HCT116 (cell line): ENCODE data around the gene OR6X1. TPM values are rescaled to one million over a fixed set of nuclear protein-coding genes. Genes with fewer than 3 reads are reported as not detected.

Experiments used
- ATAC-seq: fragments of 200-7000 bp; cut with Tn5 transposase; 2 replicates; pipeline ENCODE4 v1.9.1; 2020; ENCODE audit warnings: mild to moderate bottlenecking, moderate library complexity
- BruUV-seq: library from RNA; stranded (reverse); fragments of 400-500 nt; replicated peaks from 2 replicates; lab custom pipeline; 2021; lab: Mats Ljungman, UMichigan
- CTCF ChIA-PET: fragments of 300-600 bp; sonication (Branson Sonifier 250); formaldehyde crosslinking; loops from one replicate; lab custom pipeline; 2021; ENCODE audit warnings: antibody characterized with exemption; lab: Charles Lee
- POLR2A ChIA-PET: fragments of 300-600, 350-600 bp; sonication (Branson Sonifier 250); formaldehyde crosslinking; loops from one replicate; lab custom pipeline; 2021; ENCODE audit warnings: antibody characterized with exemption; lab: Charles Lee
- RAD21 ChIA-PET, 2 experiments: fragments of 300-600 bp; sonication (Branson Sonifier 250); formaldehyde crosslinking; loops; one replicate each; lab custom pipeline; 2023; ENCODE audit warnings: low total read pairs in 2 of 2; ENCODE audit not compliant: uncharacterized antibody in 2 of 2, unreplicated experiment in 2 of 2, low non-redundant PET in 1 of 2; lab: Charles Lee
- DNase-seq: peaks from one replicate; pipeline ENCODE4 v3.0.0-alpha.2; 2010; ENCODE audit warnings: low read depth, low spot score
- H2AFZ ChIP-seq: fragments of 200-600 bp; shearing (Covaris generic), sonication (generic); 2 replicates; pipeline ENCODE4 v1.6.1; 2017; ENCODE audit warnings: low read depth, mixed run types, mixed read lengths, antibody characterized with exemption, low read length; ENCODE audit not compliant: poor library complexity, severe bottlenecking
- H3K27ac ChIP-seq: 2 replicates; pipeline ENCODE4 v1.5.1; 2012; ENCODE audit warnings: low read depth, low read length
- H3K27me3 ChIP-seq: fragments of 200-600 bp; sonication (generic); 2 replicates; pipeline ENCODE4 v1.6.1; 2016; ENCODE audit warnings: mixed run types, low read length, mixed read lengths; ENCODE audit not compliant: insufficient read depth
- H3K36me3 ChIP-seq, 2 experiments: fragments of 200-500 bp in 1 of 2; fragments of 200-600 bp in 1 of 2; sonication (Bioruptor generic) in 1 of 2; sonication (generic) in 1 of 2; 2 replicates each; pipeline versions ENCODE4 v1.5.1 to v1.6.1; 2014 to 2016; ENCODE audit warnings: low read length in 2 of 2, inconsistent platforms in 1 of 2, mixed read lengths in 1 of 2, mixed run types in 1 of 2; ENCODE audit not compliant: insufficient read depth in 2 of 2, control insufficient read depth in 1 of 2
- H3K4me1 ChIP-seq, 2 experiments: fragments of 200-600 bp in 1 of 2; sonication (generic) in 1 of 2; 2 replicates each; pipeline versions ENCODE4 v1.5.1 to v1.6.1; 2012 to 2017; ENCODE audit warnings: low read length in 2 of 2, inconsistent platforms in 1 of 2, mild to moderate bottlenecking in 1 of 2, mixed read lengths in 1 of 2, mixed run types in 1 of 2, moderate library complexity in 1 of 2; ENCODE audit not compliant: insufficient read depth in 2 of 2, control insufficient read depth in 1 of 2
- H3K4me2 ChIP-seq: fragments of 200-600 bp; sonication (generic); 2 replicates; pipeline ENCODE4 v1.6.1; 2017; ENCODE audit warnings: mixed run types, low read length, mixed read lengths
- H3K4me3 ChIP-seq, 2 experiments: fragments of 200-600 bp in 1 of 2; sonication (generic) in 1 of 2; replicated peaks in 1 of 2; 2 replicates each; pipeline ENCODE4 v1.5.1; 2011 to 2016; ENCODE audit warnings: low read length in 2 of 2, control low read depth in 1 of 2, low read depth in 1 of 2, mild to moderate bottlenecking in 1 of 2, mixed read lengths in 1 of 2, mixed run types in 1 of 2
- H3K79me2 ChIP-seq: fragments of 200-600 bp; sonication (generic); 2 replicates; pipeline ENCODE4 v1.6.1; 2017; ENCODE audit warnings: mild to moderate bottlenecking, mixed run types, low read length, moderate library complexity, mixed read lengths; ENCODE audit not compliant: insufficient read depth
- H3K9ac ChIP-seq: fragments of 200-600 bp; sonication (generic); 2 replicates; pipeline ENCODE4 v1.6.1; 2016; ENCODE audit warnings: low read length, mixed read lengths
- H3K9me2 ChIP-seq: fragments of 200-600 bp; sonication (generic), shearing (Covaris generic); 2 replicates; pipeline ENCODE4 v1.6.1; 2017; ENCODE audit warnings: mixed run types, mild to moderate bottlenecking, moderate library complexity; ENCODE audit not compliant: insufficient read depth
- H3K9me3 ChIP-seq, 2 experiments: fragments of 200-500 bp in 1 of 2; fragments of 200-600 bp in 1 of 2; sonication (Bioruptor generic) in 1 of 2; sonication (generic) in 1 of 2; 2 replicates each; pipeline ENCODE4 v1.6.1; 2014 to 2017; ENCODE audit warnings: low read length in 2 of 2, mixed read lengths in 2 of 2, inconsistent platforms in 1 of 2, low read depth in 1 of 2, mild to moderate bottlenecking in 1 of 2, mixed run types in 1 of 2, moderate library complexity in 1 of 2; ENCODE audit not compliant: control insufficient read depth in 1 of 2, insufficient read depth in 1 of 2
- H4K20me1 ChIP-seq: fragments of 200-600 bp; sonication (generic), shearing (Covaris generic); 2 replicates; pipeline ENCODE4 v1.6.1; 2017; ENCODE audit warnings: mixed run types, mild to moderate bottlenecking, moderate library complexity; ENCODE audit not compliant: insufficient read depth
- ATF3 ChIP-seq: IDR thresholded peaks from 2 replicates; pipeline ENCODE4 v1.6.1; 2012
- CBX3 ChIP-seq: IDR thresholded peaks from 2 replicates; pipeline ENCODE4 v1.6.1; 2012; ENCODE audit warnings: low read depth
- FOSL1 ChIP-seq: IDR thresholded peaks from 2 replicates; pipeline ENCODE4 v1.6.1; 2012; ENCODE audit warnings: low read depth
- REST ChIP-seq: IDR thresholded peaks from 2 replicates; pipeline ENCODE4 v1.6.1; 2012; ENCODE audit warnings: low read depth
- TCF7L2 ChIP-seq: IDR thresholded peaks from 2 replicates; pipeline ENCODE4 v1.7.0; 2011; ENCODE audit warnings: borderline replicate concordance, inconsistent platforms; ENCODE audit not compliant: insufficient read depth, insufficient read length; ENCODE audit errors: extremely low read depth
- intact Hi-C: fragments of 100-400 bp; cut with micrococcal nuclease; formaldehyde crosslinking; loops from 2 replicates; pipeline ENCODE4 v1.10.0; 2022
- total RNA-seq: library from RNA; stranded (reverse); gene quantifications from one replicate; pipeline ENCODE4 v1.2.1, GENCODE V29; 2021; ENCODE audit not compliant: unreplicated experiment

OR6X1 gene
- total RNA-seq, 1 experiment from 2014 or later: not detected

- H2AFZ ChIP-seq: no peak overlapping the region
- BruUV-seq: no TSS peak
- DNase-seq: no peak
- no peak for ATAC-seq
- no peaks in the 10 kb centered on the region for H3K9me2 ChIP-seq
- no peak overlapping the region for H3K4me3 ChIP-seq
- TF ChIP-seq CBX3 (no peak), REST (no peak), TCF7L2 (no peak), FOSL1 (no peak), ATF3 (no peak)
- TF ChIP-seq, all 23 proteins: peak for 0
- Histone ChIP-seq H3K4me2 (no peak overlapping the region), H3K9ac (no peak overlapping the region), H3K79me2 (no peaks in the 10 kb centered on the region), H3K4me1 (no peaks in the 10 kb centered on the region), H3K27me3 (0 out of 2 replicates have a peak, but pooled peaks cover 16% of the 10 kb centered on the region), H3K27ac (no peak overlapping the region), H3K9me3 (no peaks in the 10 kb centered on the region), H4K20me1 (no peaks in the 10 kb centered on the region), H3K36me3 (no peaks in the 10 kb centered on the region)
- intact Hi-C loops: no loop called here
- ChIA-PET POLR2A (no interaction called here), CTCF (no interaction called here), RAD21 (no interaction called here)
Observed at GRCh38 chr11:123798513-123799252, 44.4 kb upstream of the OR6X1 start.
